HG02981 (cell line): Measurements from ENCODE around the gene COPS6.

Source experiments
- ATAC-seq: cut with Tn5 transposase; IDR thresholded peaks from one replicate; pipeline ENCODE4 v1.9.1; 2021; ENCODE audit warnings: mild to moderate bottlenecking, moderate library complexity; ENCODE audit not compliant: unreplicated experiment

Gene COPS6

GRCh38 chr7:100088621-100089457 is at the start of gene COPS6:
Gene COPS6, plus strand, starts transcription at chr7:100088969. Its CDS starts 22 bp downstream, at chr7:100088991.
- ATAC-seq = no peak

GRCh38 chr7:100040575-100040974 is 48.2 kb upstream of the COPS6 start:
- no peak for ATAC-seq

GRCh38 chr7:100044718-100045117 is 44.1 kb upstream of the COPS6 start:
- ATAC-seq = no peak

- ATAC-seq = no peak
Observed at GRCh38 chr7:100048680-100049079, 40.1 kb upstream of the COPS6 start.

- ATAC-seq = peak; percentile 85
Observed at GRCh38 chr7:100049441-100050291, 39.1 kb upstream of the COPS6 start, which contains the start of gene ZSCAN21. Gene ZSCAN21, plus strand, starts transcription at chr7:100049774. Its CDS starts 7,233 bp downstream, at chr7:100057007.

- no peak for ATAC-seq
Observed at GRCh38 chr7:100051611-100052010, 37.2 kb upstream of the COPS6 start.

- no peak for ATAC-seq
Observed at GRCh38 chr7:100053215-100053614, 35.6 kb upstream of the COPS6 start.

- ATAC-seq = no peak
Observed at GRCh38 chr7:100057006-100057405, 31.8 kb upstream of the COPS6 start.

- no peak for ATAC-seq
Observed at GRCh38 chr7:100059251-100059739, 29.5 kb upstream of the COPS6 start.

GRCh38 chr7:100061518-100062193 is 27.1 kb upstream of the COPS6 start:
- ATAC-seq = no peak

GRCh38 chr7:100063376-100063775 is 25.4 kb upstream of the COPS6 start:
- no peak for ATAC-seq

GRCh38 chr7:100064162-100064561 is 24.6 kb upstream of the COPS6 start:
- no peak for ATAC-seq

- no peak for ATAC-seq
Observed at GRCh38 chr7:100065452-100066186, 23.1 kb upstream of the COPS6 start.

GRCh38 chr7:100066953-100067352 is 21.8 kb upstream of the COPS6 start:
- ATAC-seq = no peak

GRCh38 chr7:100069991-100070390 is 18.8 kb upstream of the COPS6 start:
- no peak for ATAC-seq

GRCh38 chr7:100071018-100071723 is 17.6 kb upstream of the COPS6 start:
- no peak for ATAC-seq

- no peak for ATAC-seq
Observed at GRCh38 chr7:100072462-100072861, 16.3 kb upstream of the COPS6 start.

- ATAC-seq = no peak
Observed at GRCh38 chr7:100074841-100075240, 13.9 kb upstream of the COPS6 start.

GRCh38 chr7:100075418-100075817 is 13.4 kb upstream of the COPS6 start:
- no peak for ATAC-seq

- no peak for ATAC-seq
Observed at GRCh38 chr7:100077205-100077604, 11.6 kb upstream of the COPS6 start.
